ENCODE data around the gene SUPT20HL2. TPM values are rescaled to one million over a fixed set of nuclear protein-coding genes. Genes with fewer than 3 reads are reported as not detected.
"Not testable (repeated sequence)": the region's sequence is repeated elsewhere in the genome, so short reads cannot be mapped to it uniquely, and the experiment has no call there.

SUPT20HL2 gene
- not detected in 2 replicates for total RNA-seq
- long read RNA-seq = 0 reads

DNA sequence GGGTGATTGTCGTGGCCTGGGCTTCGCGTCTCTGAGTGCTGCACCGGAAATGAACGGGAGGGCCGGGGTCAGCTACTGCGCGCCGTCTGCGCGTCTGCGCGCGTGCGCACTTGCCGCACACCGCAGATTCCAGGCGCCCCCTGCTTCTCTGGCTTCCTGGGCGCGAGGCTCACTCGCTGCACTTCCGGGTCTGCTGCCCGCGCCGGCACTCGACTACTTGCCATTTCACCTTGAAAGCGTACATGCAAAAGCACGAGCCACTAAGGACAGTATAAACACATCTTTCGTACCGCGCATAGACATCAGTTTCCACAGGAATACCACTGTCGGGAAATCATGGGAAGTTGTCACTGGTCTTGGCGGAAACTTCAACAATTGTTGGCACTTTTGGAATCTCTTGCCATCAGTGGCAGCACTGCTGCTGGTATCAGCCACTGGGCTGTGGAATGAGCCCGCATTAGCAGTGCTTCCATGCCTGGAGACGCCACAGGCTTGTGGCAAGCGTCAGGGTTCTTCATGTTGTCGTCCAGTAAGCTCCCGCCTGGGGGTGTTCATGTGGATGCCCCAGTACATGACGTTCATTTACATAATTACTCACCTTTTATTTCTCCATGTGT is at the start of gene SUPT20HL2:
Gene SUPT20HL2 (minus strand): TSS at position 51 of the 617 bp plus-strand sequence. CDS start 754 bp downstream, outside the sequence.
- TF ChIP-seq, protein P1, sequence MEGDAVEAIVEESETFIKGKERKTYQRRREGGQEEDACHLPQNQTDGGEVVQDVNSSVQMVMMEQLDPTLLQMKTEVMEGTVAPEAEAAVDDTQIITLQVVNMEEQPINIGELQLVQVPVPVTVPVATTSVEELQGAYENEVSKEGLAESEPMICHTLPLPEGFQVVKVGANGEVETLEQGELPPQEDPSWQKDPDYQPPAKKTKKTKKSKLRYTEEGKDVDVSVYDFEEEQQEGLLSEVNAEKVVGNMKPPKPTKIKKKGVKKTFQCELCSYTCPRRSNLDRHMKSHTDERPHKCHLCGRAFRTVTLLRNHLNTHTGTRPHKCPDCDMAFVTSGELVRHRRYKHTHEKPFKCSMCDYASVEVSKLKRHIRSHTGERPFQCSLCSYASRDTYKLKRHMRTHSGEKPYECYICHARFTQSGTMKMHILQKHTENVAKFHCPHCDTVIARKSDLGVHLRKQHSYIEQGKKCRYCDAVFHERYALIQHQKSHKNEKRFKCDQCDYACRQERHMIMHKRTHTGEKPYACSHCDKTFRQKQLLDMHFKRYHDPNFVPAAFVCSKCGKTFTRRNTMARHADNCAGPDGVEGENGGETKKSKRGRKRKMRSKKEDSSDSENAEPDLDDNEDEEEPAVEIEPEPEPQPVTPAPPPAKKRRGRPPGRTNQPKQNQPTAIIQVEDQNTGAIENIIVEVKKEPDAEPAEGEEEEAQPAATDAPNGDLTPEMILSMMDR (IDR thresholded peaks at IDR 0.05) = no peak
- H3K4me1 Mint-ChIP-seq (ENCODE audit: unreplicated experiment) = no peaks in the 10 kb centered on the region

GRCh38 chrX:24362089-24362745 is 48.3 kb upstream of the SUPT20HL2 start:
- H3K27me3 Mint-ChIP-seq (ENCODE audit: unreplicated experiment); H3K4me3 Mint-ChIP-seq (ENCODE audit: unreplicated experiment); H3K9me3 Mint-ChIP-seq (ENCODE audit: unreplicated experiment); H3K27ac Mint-ChIP-seq (ENCODE audit: unreplicated experiment); H3K4me1 Mint-ChIP-seq (ENCODE audit: unreplicated experiment); DNase-seq (ENCODE audit: extremely low spot score, unreplicated experiment); H3K36me3 Mint-ChIP-seq (ENCODE audit: unreplicated experiment): not testable (repeated sequence)

More for the DNA sequence above, at the start of gene SUPT20HL2:
- Mint-ChIP-seq H3K27ac (ENCODE audit: unreplicated experiment) (no peak within 1 kb of the TSS), H3K36me3 (ENCODE audit: unreplicated experiment) (no peaks in the 10 kb centered on the region), H3K4me3 (ENCODE audit: unreplicated experiment) (no peak within 1 kb of the TSS), H3K27me3 (ENCODE audit: unreplicated experiment) (no peaks in the 10 kb centered on the region), H3K9me3 (ENCODE audit: unreplicated experiment) (no peaks in the 10 kb centered on the region)
- DNase-seq (ENCODE audit: extremely low spot score, unreplicated experiment) = no peak

DNA sequence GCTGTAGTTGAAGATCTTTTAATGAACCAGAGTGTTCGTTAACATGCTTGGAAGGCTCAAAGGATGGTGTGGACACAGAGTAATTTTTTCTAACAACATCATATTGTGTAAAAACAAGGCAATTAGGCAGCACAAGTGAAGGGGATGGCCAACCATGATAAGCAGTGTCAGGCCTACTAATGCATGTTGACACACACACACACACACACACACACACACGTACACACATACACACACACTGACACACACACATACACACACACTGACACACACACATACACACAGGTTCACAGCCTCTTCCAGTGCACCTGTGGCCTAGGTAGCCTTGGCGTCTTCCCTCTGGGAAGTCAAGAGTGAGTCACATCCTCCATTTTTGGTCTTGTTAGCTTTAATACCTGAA is 46.4 kb upstream of the SUPT20HL2 start, which contains the start of gene SUPT20HL1:
Gene SUPT20HL1 (plus strand): TSS at position 368 of the 400 bp plus-strand sequence. CDS start 2,122 bp downstream, outside the sequence.
- TF ChIP-seq, protein P1 (IDR thresholded peaks at IDR 0.05) = no peak
- Mint-ChIP-seq H3K27ac (ENCODE audit: unreplicated experiment) (no peak within 1 kb of the TSS), H3K4me1 (ENCODE audit: unreplicated experiment) (peaks cover 5% of the 10 kb centered on the region), H3K4me3 (ENCODE audit: unreplicated experiment) (no peak within 1 kb of the TSS), H3K36me3 (ENCODE audit: unreplicated experiment) (no peaks in the 10 kb centered on the region), H3K9me3 (ENCODE audit: unreplicated experiment) (no peaks in the 10 kb centered on the region), H3K27me3 (ENCODE audit: unreplicated experiment) (no peaks in the 10 kb centered on the region)
- DNase-seq (ENCODE audit: extremely low spot score, unreplicated experiment) = no peak

- H3K27ac Mint-ChIP-seq (ENCODE audit: unreplicated experiment) = no peak overlapping the region
- H3K9me3 Mint-ChIP-seq (ENCODE audit: unreplicated experiment) = no peaks in the 10 kb centered on the region
- no peaks in the 10 kb centered on the region for H3K36me3 Mint-ChIP-seq (ENCODE audit: unreplicated experiment)
- TF ChIP-seq, protein P1 (IDR thresholded peaks at IDR 0.05) = no peak
- no peaks in the 10 kb centered on the region for H3K27me3 Mint-ChIP-seq (ENCODE audit: unreplicated experiment)
- H3K4me3 Mint-ChIP-seq (ENCODE audit: unreplicated experiment) = no peak overlapping the region
- peaks cover 5% of the 10 kb centered on the region for H3K4me1 Mint-ChIP-seq (ENCODE audit: unreplicated experiment)
- no peak for DNase-seq (ENCODE audit: extremely low spot score, unreplicated experiment)
These were observed 43.2 kb upstream of the SUPT20HL2 start for GRCh38 chrX:24357106-24357505.

DNA sequence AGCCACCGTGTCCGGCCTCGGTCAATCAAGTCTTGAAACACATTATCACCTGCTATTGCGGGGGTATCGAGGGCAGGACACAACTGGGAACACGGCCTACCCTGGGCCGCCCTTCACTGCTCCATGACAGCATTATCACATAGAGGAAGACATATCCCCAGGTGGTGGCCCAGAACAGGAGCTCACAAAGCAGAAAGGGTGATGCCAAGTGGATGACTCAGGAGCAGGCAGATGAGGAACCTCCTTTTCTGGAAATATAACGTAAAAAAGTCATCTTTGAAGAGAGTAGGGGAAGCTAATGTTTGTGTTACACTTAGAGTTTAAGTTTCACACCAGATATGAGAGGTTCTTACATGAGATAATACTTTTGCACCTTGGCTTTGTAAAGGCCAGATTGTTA is 41.2 kb upstream of the SUPT20HL2 start:
- no peaks in the 10 kb centered on the region for H3K36me3 Mint-ChIP-seq (ENCODE audit: unreplicated experiment)
- H3K27ac Mint-ChIP-seq (ENCODE audit: unreplicated experiment) = no peak overlapping the region
- H3K4me3 Mint-ChIP-seq (ENCODE audit: unreplicated experiment) = no peak overlapping the region
- no peaks in the 10 kb centered on the region for H3K9me3 Mint-ChIP-seq (ENCODE audit: unreplicated experiment)
- peaks cover 5% of the 10 kb centered on the region for H3K4me1 Mint-ChIP-seq (ENCODE audit: unreplicated experiment)
- DNase-seq (ENCODE audit: extremely low spot score, unreplicated experiment) = no peak
- TF ChIP-seq, protein P1 (IDR thresholded peaks at IDR 0.05) = no peak
- no peaks in the 10 kb centered on the region for H3K27me3 Mint-ChIP-seq (ENCODE audit: unreplicated experiment)

Data from osteocyte (in vitro differentiated cells).